ENCODE data around the gene KEL.

Gene KEL

GRCh38 chr7:142927085-142927745 is 34.9 kb downstream of the KEL start:
- DNase-seq, result no peak

GRCh38 chr7:142925413-142925812 is 36.8 kb downstream of the KEL start:
- no peak for DNase-seq

- DNase-seq, result no peak
Observed at GRCh38 chr7:142923391-142923790, 38.8 kb downstream of the KEL start.

GRCh38 chr7:142919656-142920055 is 42.5 kb downstream of the KEL start:
- DNase-seq, result no peak

- DNase-seq, result no peak
Observed at GRCh38 chr7:142918901-142919300, 43.3 kb downstream of the KEL start.

GRCh38 chr7:142917447-142917846 is 44.7 kb downstream of the KEL start:
- no peak for DNase-seq

GRCh38 chr7:142916508-142916907 is 45.7 kb downstream of the KEL start:
- no peak for DNase-seq

- DNase-seq, result no peak
Observed at GRCh38 chr7:142915315-142915714, 46.8 kb downstream of the KEL start.

GRCh38 chr7:142914121-142914520 is 48.0 kb downstream of the KEL start:
- no peak for DNase-seq

- DNase-seq, result no peak
Observed at GRCh38 chr7:142913566-142913965, 48.6 kb downstream of the KEL start.

- DNase-seq, result no peak
Observed at GRCh38 chr7:142913051-142913450, 49.1 kb downstream of the KEL start.

GRCh38 chr7:142910481-142910880 is 51.7 kb downstream of the KEL start:
- no peak for DNase-seq

GRCh38 chr7:142910031-142910433 is 52.1 kb downstream of the KEL start:
- no peak for DNase-seq

GRCh38 chr7:142908921-142909890 is 53.0 kb downstream of the KEL start:
- no peak for DNase-seq

- no peak for DNase-seq
Observed at GRCh38 chr7:142908290-142908689, 53.9 kb downstream of the KEL start.

- no peak for DNase-seq
Observed at GRCh38 chr7:142906643-142907042, 55.5 kb downstream of the KEL start.

- no peak for DNase-seq
Observed at GRCh38 chr7:142905759-142906158, 56.4 kb downstream of the KEL start.

GRCh38 chr7:142904128-142904527 is 58.0 kb downstream of the KEL start:
- DNase-seq, result no peak

GRCh38 chr7:142901426-142902259 is 60.5 kb downstream of the KEL start:
- DNase-seq, result no peak

GRCh38 chr7:142899661-142900060 is 62.5 kb downstream of the KEL start:
- DNase-seq, result no peak

- DNase-seq, result no peak
Observed at GRCh38 chr7:142898377-142899170, 63.6 kb downstream of the KEL start.

- DNase-seq, result no peak
Observed at GRCh38 chr7:142897691-142898090, 64.5 kb downstream of the KEL start.

Data from KG1 (cell line).